Natural killer cell (primary cell): Measurements from ENCODE around the gene MYOD1. TPM values are rescaled to one million over a fixed set of nuclear protein-coding genes. Genes with fewer than 3 reads are reported as not detected.

Source experiments
- ATAC-seq, 3 donors: fragments of 150-1000 bp in 2 of 3; fragments of 200-7000 bp in 1 of 3; cut with Tn5 transposase; 1 replicate in 1 of 3; 2 replicates in 2 of 3; pipeline ENCODE4 v1.10.0; 2021; ENCODE audit warnings: mild to moderate bottlenecking in 2 of 3, moderate library complexity in 2 of 3
- DNase-seq, 2 donors: peaks; one replicate each; pipeline versions ENCODE4 v3.0.0 to v3.0.0-alpha.2; 2013 to 2021; ENCODE audit warnings: mixed read lengths in 1 of 2
- H3K27ac ChIP-seq: one replicate; pipeline ENCODE4 v1.5.1; 2013; ENCODE audit warnings: mild to moderate bottlenecking, low read length
- H3K27me3 ChIP-seq: one replicate; pipeline ENCODE4 v1.6.1; 2013; ENCODE audit warnings: low read length; ENCODE audit not compliant: control insufficient read depth, insufficient read depth
- H3K36me3 ChIP-seq: one replicate; pipeline ENCODE4 v1.6.1; 2013; ENCODE audit warnings: low read length; ENCODE audit not compliant: control insufficient read depth, insufficient read depth
- H3K4me1 ChIP-seq: one replicate; pipeline ENCODE4 v1.6.1; 2013; ENCODE audit warnings: low read length; ENCODE audit not compliant: control insufficient read depth, insufficient read depth
- H3K4me3 ChIP-seq: one replicate; pipeline ENCODE4 v1.5.1; 2013; ENCODE audit warnings: low read length
- H3K9me3 ChIP-seq: one replicate; pipeline ENCODE4 v1.6.1; 2013; ENCODE audit warnings: low read length; ENCODE audit not compliant: control insufficient read depth, insufficient read depth
- H3K27ac Mint-ChIP-seq, 2 donors: one replicate each; pipeline ENCODE4 v1.8.0; 2022; ENCODE audit warnings: mild to moderate bottlenecking in 2 of 2, mixed read lengths in 2 of 2, moderate library complexity in 1 of 2
- H3K27me3 Mint-ChIP-seq, 2 donors: one replicate each; pipeline ENCODE4 v1.8.0; 2022; ENCODE audit warnings: low read depth in 2 of 2, mixed read lengths in 2 of 2
- H3K36me3 Mint-ChIP-seq: one replicate; pipeline ENCODE4 v1.8.0; 2022; ENCODE audit warnings: mixed read lengths
- H3K4me1 Mint-ChIP-seq, 2 donors: one replicate each; pipeline ENCODE4 v1.8.0; 2022; ENCODE audit warnings: mixed read lengths in 2 of 2
- H3K4me3 Mint-ChIP-seq: one replicate; pipeline ENCODE4 v1.8.0; 2022; ENCODE audit warnings: mild to moderate bottlenecking, moderate library complexity, mixed read lengths
- H3K9me3 Mint-ChIP-seq, 2 donors: one replicate each; pipeline ENCODE4 v1.8.0; 2022; ENCODE audit warnings: mixed read lengths in 2 of 2
- CTCF ChIP-seq: fragments of 200-600 bp; IDR thresholded peaks from one replicate; pipeline ENCODE4 v1.8.0; 2022; ENCODE audit warnings: antibody characterized with exemption
- WGBS: methylation state at CpG from one replicate; pipeline ENCODE4 v1.1.7; 2013; ENCODE audit warnings: missing lambda C conversion rate; ENCODE audit not compliant: insufficient coverage; 5-methylcytosine and 5-hydroxymethylcytosine counted together
- intact Hi-C: fragments of 100-400 bp; cut with micrococcal nuclease; formaldehyde crosslinking; loops from one replicate; pipeline ENCODE4 v1.14.2; 2022
- total RNA-seq, 4 donors: library from RNA; stranded (reverse); fragments of 120-200 nt in 1 of 4; gene quantifications; one replicate each; pipeline versions ENCODE4 v1.2.3 to v1.2.4, GENCODE V29; 2013 to 2022

Gene MYOD1
- total RNA-seq, 3 donors from 2014 or later (not counting 1 experiment from before 2014, with no cell fraction given), result not detected

DNA sequence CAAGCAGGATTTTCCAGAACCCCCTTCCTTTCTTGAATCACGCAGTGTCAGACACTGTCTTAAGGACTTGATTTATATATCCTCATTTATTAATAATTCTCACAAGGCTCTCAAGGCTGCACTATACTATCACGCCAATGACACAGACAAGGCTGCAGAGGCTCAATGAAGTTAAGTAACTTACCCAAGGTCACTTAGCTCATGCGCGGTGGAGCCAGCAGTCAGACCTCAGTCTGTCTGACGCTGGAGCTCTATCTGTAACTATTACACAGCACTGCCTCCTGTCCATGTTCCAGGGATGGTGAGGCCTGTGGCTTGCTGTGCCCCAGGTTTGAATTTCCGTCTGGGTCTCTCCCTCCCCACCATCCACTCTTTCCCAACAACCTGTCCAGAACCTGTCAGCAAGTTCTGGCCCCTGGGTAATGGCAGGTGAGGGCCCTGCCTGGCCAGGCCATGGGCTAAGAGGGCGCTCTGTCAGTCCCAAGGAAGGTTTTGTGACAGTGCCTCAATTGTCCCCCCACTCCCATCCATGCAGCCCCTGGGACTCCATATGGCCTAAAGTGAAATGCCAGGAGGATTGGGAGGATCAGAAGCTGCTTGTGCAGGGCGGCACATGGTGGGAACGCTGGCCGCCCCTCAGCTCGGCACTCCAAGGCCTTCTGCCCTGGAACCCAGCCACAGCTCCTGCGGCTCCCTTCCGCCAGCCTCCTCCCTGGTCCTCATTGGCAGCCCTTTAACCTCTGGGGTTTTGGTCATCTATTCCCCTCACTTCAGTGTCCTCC is 23.8 kb downstream of the MYOD1 start:
- Mint-ChIP-seq H3K9me3 (no peaks in the 10 kb centered on the region), H3K4me1 (no peaks in the 10 kb centered on the region), H3K4me3 (no peak overlapping the region), H3K36me3 (no peaks in the 10 kb centered on the region), H3K27me3 (peaks cover 0 to 20% of the 10 kb centered on the region in 2 donors), H3K27ac (no peak overlapping the region)
- intact Hi-C loops, result no loop called here
- Histone ChIP-seq H3K4me1 (no peaks in the 10 kb centered on the region), H3K9me3 (no peaks in the 10 kb centered on the region), H3K4me3 (no peak overlapping the region), H3K27me3 (no peaks in the 10 kb centered on the region), H3K27ac (no peak overlapping the region), H3K36me3 (no peaks in the 10 kb centered on the region)
- no peak for TF ChIP-seq CTCF
- WGBS, result 90% methylated on average over 13 of the region's 13 CpGs
- ATAC-seq, result no peak
- no peak for DNase-seq

DNA sequence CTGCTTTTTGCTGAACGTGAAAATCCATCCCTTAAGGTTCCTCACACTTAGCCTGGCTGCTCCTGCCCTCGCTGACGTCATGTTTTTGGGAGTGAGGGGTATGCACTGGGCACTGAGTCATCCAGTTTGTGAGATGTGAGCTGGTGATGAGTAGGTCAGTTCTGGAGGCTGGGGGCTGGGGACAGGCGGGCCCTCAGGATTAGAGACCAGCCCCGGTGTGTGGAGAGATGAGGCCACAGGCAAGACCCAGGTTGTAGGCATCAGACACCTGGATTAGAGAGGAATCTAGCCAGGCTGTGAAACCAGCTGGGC is 24.4 kb downstream of the MYOD1 start:
- H3K4me1 ChIP-seq, result no peaks in the 10 kb centered on the region
- Mint-ChIP-seq H3K4me1 (no peaks in the 10 kb centered on the region), H3K36me3 (no peaks in the 10 kb centered on the region), H3K9me3 (no peaks in the 10 kb centered on the region), H3K27ac (no peak overlapping the region), H3K4me3 (no peak overlapping the region), H3K27me3 (peaks cover 0 to 20% of the 10 kb centered on the region in 2 donors)
- no peak overlapping the region for H3K4me3 ChIP-seq
- ATAC-seq, result no peak
- WGBS, result 72% methylated on average over 5 of the region's 5 CpGs
- no peaks in the 10 kb centered on the region for H3K9me3 ChIP-seq
- intact Hi-C loops, result no loop called here
- no peaks in the 10 kb centered on the region for H3K36me3 ChIP-seq
- no peak for TF ChIP-seq CTCF
- no peak for DNase-seq
- H3K27me3 ChIP-seq, result no peaks in the 10 kb centered on the region
- H3K27ac ChIP-seq, result no peak overlapping the region

DNA sequence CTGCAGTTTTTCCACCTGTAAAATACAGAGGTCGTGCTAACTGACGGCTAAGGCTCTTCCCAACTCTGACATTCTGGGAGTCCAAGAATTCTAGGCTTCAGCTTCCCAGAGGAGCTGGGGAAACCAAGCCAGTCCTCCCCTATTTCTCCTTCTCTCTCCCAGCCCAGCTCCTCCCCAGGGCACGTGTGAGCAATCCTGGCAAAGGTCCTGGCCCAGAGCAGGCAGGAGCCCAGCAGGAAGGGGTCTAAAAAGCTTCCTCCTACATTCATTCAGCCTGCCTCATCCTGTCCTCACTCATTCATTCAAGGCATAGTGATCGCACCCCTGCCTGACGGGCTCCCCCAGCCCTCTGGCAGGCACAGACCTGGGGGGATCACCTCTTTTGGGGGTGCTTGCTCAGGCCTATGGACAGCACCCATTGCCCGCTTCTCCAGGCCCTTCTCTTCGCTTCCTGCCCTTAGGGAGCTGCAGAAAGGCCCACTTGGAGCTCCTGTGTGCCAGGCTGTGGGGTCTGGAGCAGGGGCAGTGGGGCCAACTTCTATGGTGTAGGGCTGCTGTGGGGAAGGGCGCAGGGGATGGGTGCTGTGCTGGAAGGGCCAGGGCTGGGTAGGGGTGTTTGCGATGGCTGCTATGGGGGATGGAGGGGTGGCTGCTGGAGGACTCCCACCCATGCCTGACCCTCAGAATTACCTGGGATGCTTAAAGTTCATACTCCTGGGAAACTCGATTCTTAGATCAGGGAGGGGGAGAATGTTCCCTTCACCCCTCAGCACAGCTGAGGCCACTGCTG is 25.0 kb downstream of the MYOD1 start:
- 70% methylated on average over 10 of the region's 10 CpGs for WGBS
- no peaks in the 10 kb centered on the region for H3K9me3 Mint-ChIP-seq
- no peak overlapping the region for H3K27ac Mint-ChIP-seq
- no peaks in the 10 kb centered on the region for H3K4me1 Mint-ChIP-seq
- Histone ChIP-seq H3K4me3 (no peak overlapping the region), H3K36me3 (no peaks in the 10 kb centered on the region), H3K27ac (no peak overlapping the region), H3K9me3 (no peaks in the 10 kb centered on the region), H3K27me3 (no peaks in the 10 kb centered on the region), H3K4me1 (no peaks in the 10 kb centered on the region)
- ATAC-seq (no peak), DNase-seq (no peak)
- H3K36me3 Mint-ChIP-seq, result no peaks in the 10 kb centered on the region
- peaks cover 0 to 20% of the 10 kb centered on the region in 2 donors for H3K27me3 Mint-ChIP-seq
- intact Hi-C loops, result no loop called here
- no peak overlapping the region for H3K4me3 Mint-ChIP-seq
- TF ChIP-seq CTCF, result no peak
